Ramos (cell line): ENCODE data around the gene BIRC5.

Experiments used
- in situ Hi-C: fragments of 300-500 bp; cut with MboI; formaldehyde crosslinking; loops from one replicate; pipeline ENCODE4 v1.14.3; 2022; ENCODE audit warnings: low sequenced_read_pairs; ENCODE audit not compliant: unreplicated experiment

Gene BIRC5

DNA sequence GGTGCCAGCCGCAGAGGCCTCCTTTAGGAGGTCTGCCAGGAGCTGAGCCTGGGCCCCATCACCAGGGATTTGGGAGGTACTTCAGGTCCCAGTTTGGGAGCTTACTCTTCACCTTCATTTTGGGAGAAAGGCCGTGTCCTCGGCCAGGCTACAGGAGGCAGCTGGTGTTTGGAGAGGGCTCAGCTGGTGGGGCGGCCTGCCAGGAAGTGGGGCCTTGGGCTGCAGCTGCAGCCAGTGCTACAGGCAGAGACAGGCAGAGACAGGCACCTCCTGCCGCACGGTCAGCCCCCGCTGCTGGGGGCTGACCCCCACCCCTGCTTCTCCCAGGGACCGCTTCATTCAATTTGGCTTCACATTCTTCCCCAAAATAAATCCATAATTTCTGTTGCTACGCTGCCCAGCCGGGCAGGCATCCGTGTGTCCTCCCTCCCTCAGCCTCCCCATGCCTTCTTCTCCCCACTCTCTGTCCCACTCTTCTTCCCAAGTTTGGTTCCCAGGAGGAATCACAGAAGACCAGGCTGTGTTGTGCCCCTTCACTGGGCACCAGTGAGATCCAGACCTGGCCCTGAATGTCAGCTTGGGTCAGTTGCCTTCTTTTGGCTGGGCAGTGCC lies 23.5 kb downstream of the BIRC5 start:
- in situ Hi-C loops = no loop called here

DNA sequence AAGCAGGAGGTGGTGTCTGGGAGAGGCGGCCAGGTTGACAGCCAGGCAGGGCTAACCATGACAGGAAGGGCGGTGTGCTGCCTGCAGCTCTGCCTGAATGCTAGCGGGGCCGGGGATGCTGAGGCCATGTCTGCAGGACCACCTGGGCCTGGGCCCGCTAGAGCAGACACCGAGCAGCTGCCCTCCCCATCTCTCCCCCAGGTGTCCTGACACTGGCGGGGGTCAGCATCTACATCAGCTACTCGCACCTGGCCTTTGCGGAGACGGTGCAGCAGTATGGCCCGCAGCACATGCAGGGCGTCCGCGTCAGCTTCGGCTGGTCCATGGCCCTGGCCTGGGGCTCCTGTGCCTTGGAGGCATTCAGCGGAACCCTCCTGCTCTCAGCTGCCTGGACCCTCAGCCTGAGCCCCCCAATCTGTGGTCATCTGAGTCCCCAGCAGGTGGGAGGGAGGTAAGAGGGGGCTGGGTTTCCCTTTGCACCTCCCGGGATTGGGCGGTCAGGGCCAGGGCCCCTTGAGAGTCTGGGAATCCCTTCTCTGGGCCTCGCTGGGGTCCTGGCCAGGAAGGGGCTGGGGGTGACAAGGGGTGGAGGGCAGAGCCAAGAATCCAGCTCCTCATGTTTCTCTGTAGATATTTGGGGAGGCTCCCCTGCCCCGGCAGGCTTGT lies 24.9 kb downstream of the BIRC5 start:
- in situ Hi-C loops = no loop called here

DNA sequence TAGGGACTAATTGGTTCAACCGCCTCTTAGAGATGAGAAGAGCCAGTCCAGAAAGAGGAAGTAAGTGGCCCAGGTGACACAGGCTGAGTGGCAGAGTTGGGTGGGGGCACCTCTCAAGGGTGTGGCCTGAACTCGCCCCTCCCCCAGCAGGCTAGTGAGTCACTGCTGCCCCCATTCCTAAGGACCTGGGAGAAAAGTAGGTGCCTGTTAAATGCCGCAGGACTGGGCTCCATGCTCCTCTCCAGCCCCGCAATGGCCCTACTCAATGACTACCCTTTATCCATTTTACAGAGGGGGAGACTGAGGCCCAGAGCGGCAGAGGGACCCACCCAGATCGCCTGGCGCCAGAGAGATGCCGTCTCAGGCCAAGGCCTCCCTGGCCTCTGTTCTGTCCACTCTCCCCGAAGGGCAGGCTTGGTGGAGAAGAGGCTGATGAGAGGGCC lies 25.5 kb downstream of the BIRC5 start:
- in situ Hi-C loops = no loop called here

DNA sequence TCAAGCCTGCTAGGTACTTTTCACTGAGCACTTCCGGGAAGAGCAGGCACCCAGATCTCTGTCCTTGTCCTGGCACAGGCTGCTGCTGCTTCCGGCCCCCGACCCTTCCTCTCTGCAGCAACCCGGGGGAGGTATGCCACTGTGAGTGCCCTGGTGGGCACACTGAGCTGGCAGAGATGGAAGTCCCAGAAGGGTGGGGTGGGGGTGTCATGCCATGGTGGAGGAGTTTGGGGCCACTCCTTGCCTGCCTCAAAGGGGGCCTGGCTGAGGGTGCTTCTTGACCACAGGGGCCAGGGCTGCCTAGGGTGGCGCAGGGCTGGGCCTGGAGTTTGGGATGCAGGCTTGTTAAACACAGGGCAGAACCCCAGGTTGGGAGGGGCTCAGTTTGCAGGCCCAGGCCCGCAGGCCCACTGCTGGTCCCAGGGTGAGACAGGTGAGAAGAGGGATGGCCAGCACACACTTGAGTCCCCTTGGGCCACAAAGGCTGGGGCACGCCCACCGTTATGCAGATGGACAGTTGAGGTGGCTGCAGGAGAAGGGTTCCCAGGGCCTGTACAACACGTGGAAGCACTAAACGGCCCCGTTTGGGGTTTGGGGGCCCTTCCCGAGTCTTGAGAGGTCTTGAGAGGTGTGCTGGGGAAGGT lies 26.1 kb downstream of the BIRC5 start:
- in situ Hi-C loops = no loop called here

DNA sequence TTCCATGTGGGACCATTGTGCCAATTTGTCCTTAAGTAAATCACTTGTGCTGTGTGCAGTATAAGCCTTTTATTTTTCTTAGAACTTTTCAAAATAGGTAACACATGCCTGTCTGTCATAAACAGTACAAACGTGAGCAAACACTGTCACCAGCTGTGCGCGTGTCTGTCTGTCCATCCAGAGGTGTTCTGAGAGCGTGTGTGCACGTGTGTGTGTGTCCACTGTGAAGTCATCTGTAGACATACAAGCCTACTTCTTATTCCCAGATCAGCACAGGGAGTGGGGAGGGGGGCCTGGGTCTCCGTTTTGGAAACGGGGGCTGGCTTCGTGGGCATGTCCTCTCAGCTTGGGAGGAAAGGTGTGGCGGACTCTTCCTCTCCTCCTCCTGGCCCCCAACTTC lies 26.8 kb downstream of the BIRC5 start:
- in situ Hi-C loops = no loop called here

DNA sequence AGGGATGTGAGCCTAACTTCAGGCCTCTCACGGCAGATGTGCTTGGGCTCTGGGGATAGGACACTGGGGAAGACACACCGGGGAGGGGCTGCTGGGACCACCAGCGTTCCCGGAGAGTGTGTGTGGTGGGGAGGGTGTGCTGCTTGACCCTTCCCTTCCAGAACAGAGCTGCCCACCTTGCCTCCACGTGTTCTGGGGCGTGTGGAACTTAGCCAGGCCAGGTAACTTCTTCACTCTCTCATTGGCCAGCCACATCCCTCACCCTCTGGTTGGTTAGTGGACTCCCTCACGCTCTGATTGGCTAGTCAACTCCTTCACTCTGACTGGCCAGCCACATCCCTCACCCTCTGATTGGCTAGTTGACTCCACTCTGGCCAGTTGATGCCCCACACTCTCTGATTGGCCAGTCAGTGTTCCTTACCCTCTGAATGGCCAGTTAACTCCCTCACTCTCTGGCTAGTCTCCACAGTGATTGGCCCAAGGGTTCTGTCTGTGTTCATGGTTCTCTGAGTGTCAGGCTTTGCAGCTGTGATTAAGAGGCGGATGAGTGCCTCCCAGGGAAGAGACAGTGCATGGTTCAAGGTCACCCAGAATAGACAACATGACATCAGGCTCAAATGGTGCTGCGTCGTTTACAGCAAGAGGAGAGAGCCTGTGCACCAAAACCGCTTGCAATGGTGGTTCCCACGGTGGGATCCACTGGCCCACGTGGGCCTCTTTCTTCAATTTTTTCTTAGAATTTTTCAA lies 27.4 kb downstream of the BIRC5 start:
- in situ Hi-C loops = no loop called here

DNA sequence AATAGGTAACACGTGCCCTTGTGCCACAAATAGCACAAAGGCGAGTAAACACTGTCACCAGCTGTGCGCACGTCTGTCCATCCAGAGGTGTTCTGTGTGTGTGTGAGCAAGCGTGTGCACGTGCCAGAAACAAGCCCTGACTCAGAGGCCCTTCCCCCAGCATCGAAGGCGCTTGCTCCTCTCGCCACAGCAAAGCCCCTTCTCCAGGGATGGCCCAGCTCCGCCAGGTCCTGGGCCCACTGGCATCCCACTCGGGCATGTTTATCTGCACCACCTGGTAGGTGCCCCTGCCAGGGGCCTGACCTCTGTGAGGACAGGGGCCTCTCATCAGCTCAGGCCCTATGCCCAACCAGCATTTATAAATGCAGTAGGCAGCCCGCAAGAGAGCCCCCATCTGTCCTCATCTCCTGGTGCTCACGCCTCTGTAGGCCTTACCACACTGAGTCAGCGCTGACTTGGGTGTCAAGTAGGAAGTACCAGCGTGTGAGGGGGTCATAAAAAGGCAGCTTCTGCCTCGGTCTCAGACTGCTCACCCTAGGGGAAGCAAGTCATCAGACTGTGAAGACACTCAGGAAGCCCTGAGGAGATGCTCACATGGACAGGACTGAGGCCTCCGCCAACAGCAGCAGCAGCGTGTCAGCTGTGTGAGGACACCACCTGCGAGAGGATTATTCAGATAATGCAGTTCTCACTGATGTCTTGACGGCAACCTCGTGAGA lies 28.1 kb downstream of the BIRC5 start:
- in situ Hi-C loops = no loop called here

DNA sequence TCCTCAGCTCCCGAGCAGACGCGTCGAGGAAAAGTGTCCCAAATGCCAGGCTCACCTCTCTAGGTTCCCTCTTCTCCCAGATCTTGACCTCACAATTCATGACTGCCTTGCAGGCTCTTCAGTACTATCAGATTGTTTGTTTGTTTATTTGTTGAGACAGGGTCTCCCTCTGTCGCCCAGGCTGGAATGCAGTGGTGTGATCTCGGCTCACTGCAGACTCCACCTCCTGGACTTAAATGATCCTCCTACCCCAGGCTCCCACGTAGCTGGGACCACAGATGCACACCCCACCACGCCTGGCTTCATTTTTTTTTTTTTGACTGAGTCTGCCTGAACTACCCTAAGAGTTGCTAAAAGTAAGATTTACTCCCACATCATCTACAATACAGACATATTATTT lies 33.3 kb downstream of the BIRC5 start:
- in situ Hi-C loops = loop anchor here (5.0 kb wide), 1 partner anchor 135 kb away; no protein-coding TSS in a partner anchor

DNA sequence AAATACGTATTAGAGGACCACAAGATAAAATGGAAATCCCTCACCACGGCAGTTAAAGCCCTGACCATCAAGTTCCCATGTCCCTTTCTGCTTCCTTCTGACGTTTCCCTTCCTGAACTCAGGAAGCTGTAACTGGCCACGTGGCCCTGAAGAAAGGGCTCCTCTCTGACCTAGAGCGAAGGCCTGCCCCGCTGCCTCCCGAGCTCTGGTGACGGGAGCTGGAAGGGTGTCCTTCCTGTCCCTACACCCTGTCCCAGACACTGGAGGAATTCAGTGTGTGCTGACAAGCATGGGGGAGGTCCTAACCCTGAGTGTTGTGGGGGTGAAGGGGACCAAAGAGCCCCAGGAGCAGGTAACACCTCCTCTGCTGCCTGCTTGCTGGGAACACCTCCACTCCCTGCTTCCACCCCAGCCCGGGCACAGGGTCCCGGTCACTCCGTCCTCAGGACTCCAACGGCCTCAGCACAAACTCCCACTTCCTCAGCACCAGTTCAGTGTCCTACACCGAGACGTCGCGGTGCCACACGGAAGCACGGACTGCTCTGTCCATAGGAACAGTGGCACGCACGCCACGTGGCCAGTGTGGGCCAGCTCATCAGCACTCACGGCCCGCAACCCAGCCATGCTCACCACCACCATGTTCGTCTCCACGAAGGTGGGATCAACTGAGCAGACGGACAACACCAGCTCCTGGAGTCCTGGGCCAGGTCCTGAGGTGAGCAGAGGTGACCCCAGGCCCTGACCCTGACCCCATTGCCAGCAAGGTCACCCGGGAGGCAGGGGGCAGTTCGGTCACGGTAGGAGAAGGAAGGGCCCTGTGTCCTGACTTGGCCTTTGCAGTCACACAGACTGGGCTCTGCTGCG lies 34.2 kb downstream of the BIRC5 start:
- in situ Hi-C loops = loop anchor here (5.0 kb wide), 1 partner anchor 136 kb away; no protein-coding TSS in a partner anchor

DNA sequence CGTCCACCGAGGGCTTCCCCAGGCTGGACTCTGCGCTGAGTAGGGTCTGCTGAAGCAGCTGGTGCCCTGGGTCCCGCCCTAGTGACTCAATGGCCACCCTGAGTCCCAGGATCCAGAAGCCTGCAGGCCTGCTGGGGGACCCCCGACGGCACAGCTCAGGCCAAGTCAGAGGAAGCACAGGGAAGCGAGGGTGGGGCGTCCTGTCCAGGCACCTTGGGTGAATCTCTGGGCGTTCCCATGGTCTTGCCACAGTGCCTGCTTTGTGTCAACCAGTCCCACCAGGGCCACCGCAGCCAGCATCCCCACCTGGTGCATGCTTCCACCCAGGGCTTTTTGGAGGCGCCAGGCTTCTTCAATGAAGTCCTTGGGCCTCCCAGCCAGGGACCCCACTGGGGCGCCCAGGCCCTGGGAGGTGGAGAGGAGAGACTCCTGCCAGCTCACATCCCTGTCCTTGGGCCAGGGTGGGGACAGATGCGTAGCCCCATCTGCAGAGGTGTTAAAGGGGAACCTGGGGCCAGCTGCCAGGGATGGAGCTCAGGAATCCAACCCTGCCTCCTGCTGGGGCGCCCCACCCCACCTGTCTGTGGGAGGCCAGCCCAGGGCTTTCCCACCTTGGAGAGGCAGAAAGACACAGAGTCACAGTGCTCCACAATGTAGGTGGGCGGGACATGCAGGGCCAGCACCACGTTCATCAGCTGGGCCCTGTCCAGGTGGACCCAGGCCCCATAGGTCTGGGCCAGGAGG lies 35.2 kb downstream of the BIRC5 start:
- in situ Hi-C loops = loop anchor here (5.0 kb wide), 1 partner anchor 137 kb away; no protein-coding TSS in a partner anchor

DNA sequence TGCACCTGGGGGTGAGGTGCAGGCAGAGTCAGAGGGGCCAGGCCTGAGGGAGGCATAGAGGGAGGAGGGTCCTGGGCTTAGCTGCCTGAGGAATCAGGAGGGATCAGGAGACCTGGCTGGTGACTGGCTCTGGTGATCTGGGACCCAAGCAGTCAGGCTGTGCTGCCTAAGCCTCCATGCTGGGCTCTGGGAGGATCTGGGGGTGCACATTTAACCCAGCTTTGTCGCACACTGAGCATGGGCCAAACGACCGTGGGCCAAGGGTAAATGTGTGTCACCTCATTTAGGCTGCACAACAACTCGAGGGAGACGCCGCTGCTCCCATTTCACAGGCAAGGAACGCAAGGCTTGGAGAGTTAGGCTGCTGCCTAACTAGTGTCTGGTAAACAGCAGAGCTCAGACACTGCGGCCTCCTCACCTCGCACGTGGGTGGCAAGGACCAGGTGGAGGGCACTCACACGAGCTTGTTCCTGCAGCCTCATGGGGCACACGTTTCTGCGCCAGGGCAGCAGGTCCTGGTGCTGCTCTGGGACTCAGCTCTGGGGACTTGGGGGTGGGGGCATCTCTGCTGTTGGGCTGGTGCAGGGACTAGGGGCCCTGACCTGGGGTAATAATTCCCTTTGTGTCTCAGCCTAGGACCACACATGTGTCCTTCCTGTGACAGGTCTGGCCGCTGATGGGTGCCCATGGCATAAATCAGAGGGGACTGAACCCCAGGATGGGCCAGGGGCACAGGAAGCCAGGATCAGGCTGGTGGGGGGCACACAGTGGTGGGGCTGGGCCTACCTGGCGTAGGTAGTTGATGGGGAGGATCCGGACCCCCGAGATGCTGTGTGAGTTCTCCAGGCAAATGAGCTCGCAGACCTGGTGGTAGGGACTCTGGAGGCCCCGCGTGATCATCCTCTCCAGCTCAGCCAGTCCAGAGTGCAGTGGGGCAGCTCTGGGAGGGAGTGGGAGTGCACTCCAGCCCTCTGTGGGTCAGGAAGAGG lies 36.1 kb downstream of the BIRC5 start:
- in situ Hi-C loops = loop anchor here (5.0 kb wide), 1 partner anchor 138 kb away; no protein-coding TSS in a partner anchor

DNA sequence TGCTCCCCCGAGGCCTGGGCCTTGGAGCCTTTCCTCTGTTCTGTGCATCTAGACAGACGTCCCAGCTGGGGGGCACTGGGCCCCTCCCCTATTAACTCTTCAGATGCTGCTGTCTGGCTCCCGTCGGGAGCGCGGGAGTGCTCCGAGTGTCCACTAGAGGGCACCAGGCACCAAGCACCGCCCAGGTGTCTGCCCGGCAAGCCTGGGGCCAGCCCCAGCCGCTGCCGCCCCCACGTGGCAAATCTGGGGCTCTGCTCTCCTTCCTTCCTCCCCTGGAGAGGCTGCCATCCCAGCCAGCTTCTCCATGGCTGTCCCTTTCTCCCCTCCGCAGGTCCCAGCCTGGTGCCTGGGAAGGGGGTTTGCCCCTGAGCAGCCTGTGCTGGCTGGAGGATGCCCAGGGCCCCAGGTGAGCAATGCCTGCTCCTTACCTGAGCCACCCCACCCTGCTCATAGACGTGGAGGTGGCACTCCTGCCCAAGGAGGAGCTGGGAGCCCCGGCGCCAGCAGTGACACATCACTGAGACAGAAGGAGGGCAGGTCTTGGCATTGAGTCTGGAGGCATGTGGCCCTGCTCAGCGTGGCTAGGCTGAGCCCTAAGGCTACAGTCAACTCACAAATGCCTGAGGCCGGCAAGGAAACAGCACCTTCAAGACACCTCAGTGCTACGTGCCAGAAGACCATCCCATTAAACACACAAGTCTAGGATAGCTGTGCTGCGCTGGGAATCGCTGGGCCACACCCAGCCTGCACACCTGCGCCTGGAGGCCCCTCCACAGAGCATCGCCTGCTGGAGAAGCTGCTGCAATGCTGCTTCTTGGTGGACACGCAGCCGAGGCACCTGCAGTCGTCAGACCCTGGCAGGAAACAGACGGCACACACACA lies 37.1 kb downstream of the BIRC5 start:
- in situ Hi-C loops = no loop called here

DNA sequence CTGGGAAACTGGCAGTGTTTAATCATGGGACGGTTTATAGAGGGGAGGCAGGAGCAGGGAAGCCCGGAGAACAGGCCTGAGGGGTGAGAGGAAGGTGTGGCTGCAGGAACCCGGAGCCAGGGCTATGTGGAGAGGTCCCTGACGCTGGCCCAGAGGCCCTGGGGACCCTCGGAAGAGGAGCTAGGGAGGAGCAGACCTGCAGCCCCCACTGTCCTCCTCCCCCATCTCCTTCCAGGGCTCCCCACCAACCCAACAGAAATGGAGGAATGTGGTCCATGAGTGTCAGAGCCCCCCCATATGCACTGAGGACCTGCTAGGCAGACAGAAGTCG lies 37.7 kb downstream of the BIRC5 start:
- in situ Hi-C loops = no loop called here

DNA sequence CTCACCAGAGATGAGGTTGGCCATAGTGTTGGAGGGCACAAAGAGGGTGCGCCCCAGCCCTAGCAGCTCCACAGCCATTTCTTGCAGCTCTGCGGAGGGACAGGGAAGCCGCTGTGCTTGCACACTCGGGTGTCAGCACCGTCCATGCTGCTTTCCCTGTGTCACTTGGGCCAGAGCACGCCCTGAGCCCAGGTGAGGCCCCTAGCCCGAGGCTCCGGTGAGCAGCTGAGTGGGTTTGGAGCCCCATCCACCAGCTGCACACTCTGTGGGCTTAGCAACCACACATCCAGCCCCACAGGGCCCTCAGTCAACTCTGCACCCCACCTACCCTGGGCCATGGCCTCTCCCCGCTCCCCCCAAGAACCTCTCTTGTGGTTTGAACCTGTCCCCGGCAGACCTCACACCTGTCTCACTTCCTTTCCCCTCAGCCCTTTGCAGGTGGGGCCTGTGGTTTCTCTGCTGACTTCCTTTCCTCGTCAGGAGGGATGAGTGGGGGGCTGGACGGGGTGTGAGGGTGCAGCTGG lies 38.1 kb downstream of the BIRC5 start:
- in situ Hi-C loops = no loop called here

DNA sequence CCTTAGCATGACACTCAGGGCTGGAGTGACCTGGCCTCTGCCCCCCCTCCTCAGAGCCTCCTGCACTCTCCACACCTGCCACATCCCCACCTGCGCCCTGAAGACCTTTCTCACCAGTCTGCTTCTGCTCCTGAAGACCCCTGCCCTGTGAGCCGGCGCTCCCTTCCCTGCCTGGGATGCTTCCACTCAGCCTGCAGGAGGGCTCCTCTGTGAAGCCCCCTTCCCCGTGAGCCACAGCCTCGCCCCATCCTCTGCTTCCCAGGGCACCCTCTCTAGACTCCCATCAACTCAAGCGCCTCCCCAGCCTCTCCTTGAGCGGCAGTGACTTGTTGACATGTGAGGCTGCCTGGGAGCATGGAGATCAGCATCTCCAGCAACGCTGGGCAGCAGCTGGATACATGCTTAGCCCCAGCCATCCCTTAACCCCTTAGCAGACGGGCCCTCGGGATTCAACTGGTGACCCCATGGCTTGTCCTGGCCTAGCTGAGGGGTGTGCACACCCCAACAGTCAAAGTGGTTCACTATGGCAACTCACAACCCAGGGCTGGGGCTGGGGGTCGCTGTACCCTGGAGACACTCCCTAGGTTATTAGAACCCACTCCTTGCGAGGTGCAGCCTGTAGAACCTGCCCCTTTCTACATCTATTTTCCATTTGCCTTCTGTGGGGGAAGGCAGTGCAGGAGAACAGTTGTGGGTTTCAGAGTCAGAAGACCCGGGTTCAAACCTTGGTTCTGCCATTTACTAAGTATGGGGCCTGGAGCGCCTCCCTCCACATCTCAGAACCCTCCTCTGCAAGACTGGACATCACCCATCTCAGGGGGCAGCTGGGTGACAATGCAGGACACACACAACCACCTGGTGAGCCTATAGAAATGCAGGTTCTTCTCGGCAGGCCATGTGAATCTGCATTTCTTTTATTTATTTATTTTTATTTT lies 38.9 kb downstream of the BIRC5 start:
- in situ Hi-C loops = no loop called here
